LNCaP clone FGC (cell line): Measurements from ENCODE around the gene KRT6C.
"Not testable (repeated sequence)": the region's sequence is repeated elsewhere in the genome, so short reads cannot be mapped to it uniquely, and the experiment has no call there.

Source experiments
- DNase-seq: peaks from one replicate; pipeline ENCODE4 v3.0.0-alpha.2; 2011; ENCODE audit warnings: low read depth
- H3K4me3 ChIP-seq: 2 replicates; pipeline ENCODE4 v1.5.1; 2011; ENCODE audit warnings: mild to moderate bottlenecking, low read depth, low read length, control low read depth
- TF ChIP-seq, protein P1 (sequence below): IDR thresholded peaks from 2 replicates; pipeline ENCODE4 v1.5.1; 2012; ENCODE audit warnings: mild to moderate bottlenecking; ENCODE audit not compliant: control insufficient read depth, insufficient read depth; ENCODE audit errors: extremely low read depth

The KRT6C gene

DNA sequence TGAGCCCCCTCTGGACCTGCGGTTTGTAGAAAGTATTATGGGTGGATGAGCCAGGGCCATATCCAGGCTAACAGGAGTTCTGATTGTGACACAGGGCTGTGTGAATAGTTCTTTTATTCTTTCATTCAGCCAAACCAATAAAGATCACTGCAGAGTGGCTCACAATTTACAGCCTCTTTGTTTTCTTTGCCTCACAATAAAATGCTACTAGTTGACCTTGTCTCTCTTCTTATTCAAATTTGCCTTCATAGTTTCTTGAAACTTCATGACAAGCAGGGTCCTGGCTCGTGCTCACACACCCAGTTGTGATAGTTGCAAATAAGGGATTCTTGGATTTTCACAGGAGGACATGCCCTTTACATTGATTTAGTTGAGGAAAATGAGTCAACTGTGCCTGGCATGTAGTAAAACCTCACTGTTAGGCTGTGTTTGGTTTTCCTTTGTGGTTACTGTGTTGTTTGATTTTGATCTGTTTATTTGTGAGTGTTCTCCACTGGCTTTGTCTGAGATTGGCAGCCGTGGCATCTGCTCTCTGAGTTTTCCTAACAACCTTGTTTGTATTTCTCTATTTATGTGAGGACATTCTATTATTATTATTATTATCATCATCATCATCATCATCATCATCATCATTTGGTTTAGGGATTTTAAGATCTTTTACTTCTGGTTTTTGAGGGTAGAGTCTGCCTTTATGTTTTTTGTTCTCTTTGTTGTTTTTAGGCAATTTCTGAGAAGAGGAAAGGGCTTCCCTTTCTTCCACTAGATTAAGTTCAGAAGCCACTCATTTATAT is 19.0 kb downstream of the KRT6C start:
- DNase-seq: peak; percentile 46
- TF ChIP-seq, protein P1, sequence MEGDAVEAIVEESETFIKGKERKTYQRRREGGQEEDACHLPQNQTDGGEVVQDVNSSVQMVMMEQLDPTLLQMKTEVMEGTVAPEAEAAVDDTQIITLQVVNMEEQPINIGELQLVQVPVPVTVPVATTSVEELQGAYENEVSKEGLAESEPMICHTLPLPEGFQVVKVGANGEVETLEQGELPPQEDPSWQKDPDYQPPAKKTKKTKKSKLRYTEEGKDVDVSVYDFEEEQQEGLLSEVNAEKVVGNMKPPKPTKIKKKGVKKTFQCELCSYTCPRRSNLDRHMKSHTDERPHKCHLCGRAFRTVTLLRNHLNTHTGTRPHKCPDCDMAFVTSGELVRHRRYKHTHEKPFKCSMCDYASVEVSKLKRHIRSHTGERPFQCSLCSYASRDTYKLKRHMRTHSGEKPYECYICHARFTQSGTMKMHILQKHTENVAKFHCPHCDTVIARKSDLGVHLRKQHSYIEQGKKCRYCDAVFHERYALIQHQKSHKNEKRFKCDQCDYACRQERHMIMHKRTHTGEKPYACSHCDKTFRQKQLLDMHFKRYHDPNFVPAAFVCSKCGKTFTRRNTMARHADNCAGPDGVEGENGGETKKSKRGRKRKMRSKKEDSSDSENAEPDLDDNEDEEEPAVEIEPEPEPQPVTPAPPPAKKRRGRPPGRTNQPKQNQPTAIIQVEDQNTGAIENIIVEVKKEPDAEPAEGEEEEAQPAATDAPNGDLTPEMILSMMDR: no peak

DNA sequence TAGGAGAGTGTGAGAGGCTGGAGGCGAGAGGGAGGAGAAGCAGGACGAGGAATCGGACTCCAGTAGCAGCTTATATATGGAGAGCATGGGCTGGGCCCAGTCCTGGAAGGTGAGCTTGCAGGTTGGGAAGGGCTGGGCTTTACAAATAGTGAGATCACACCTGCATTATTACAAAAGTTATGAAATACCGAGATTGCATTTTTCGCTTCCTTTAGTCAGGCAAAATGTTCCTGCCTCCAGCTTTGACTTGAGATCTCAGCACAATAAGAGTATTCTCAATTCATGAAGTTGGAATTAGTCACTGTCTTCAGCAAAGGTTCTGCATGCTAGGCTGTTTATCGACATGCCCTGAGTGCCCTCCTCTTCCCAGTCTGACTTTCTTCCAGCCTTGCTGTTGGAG is 21.5 kb downstream of the KRT6C start, which contains the start of gene KRT6B:
Gene KRT6B, minus strand, starts transcription at position 46 of the 400 bp plus-strand sequence. CDS start 68 bp downstream, outside the sequence.
- H3K4me3 ChIP-seq: no peak within 1 kb of the TSS
- TF ChIP-seq, protein P1: no peak
- no peak for DNase-seq

More for the DNA sequence above, 19.0 kb downstream of the KRT6C start:
- H3K4me3 ChIP-seq: no peak overlapping the region

DNA sequence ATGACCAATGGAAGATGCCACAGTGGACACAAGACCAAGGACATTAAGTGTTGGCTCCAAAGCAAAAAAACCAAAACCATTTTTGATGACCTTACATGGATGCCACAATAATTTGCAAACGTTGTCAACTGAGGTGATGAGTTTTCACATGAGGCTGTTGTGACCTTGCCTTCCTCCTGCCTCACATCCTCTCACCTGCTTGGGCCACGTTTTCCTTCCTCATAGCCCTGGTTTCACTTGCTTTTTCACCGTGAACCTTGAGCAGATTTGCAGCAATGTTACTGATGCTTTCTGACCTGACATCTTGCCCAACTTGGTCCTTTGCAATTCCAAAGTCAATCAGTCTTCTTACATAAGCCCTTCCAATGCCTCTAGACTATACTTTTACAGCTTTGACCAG is 25.4 kb downstream of the KRT6C start:
- DNase-seq: no peak
- TF ChIP-seq, protein P1: no peak
- no peak overlapping the region for H3K4me3 ChIP-seq

DNA sequence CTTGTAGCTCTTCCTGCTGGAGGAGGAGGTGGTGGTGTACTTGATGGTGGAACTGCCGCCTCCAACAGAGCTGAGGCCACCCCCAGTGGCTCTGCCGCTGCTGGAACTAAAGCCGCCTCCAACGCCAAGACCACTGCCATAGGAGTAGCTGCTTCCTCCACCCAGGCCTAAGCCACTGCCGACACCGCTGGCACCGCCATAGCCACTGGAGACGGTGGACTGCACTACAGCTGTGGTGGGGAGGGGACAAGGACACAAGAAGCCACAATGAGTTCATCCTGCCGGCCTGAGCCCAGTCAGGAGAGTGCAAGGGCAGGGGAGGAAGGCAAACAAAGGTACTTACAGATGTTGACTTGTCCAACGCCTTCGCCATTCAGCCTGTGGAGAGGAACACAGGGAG is 26.4 kb downstream of the KRT6C start:
- not testable (repeated sequence) for H3K4me3 ChIP-seq, DNase-seq

DNA sequence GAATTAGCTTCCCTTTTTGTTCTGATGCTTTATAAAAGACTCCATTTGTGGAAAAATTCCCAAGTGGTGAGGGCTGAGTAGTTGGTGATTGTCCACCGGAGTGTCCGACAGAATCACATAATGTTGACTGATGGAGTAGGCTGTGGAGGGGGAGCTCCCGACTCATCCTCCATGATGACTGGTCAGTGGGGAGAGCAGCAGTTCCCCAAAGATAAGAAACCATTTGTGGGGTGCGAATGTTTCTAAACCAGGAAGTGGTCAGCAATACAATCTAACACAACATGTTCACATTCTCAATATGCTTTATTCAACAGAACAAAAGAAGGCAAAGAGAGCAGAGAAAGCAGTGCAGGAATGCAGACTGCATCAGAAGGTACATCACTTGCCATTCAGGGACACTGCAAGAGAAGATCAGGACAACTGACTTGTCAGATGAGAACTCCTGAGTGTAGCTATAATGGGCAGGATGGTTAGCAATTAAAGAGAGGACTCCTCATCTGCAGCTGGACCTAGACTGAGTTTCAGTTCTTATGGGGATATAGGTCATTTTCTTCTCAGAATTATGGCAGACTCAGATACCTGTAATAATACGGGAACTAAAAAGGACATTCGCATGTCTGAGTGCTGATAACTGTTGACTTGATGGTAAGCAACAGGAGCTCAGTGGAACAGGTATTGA is 27.1 kb downstream of the KRT6C start:
- no peak for DNase-seq
- no peak overlapping the region for H3K4me3 ChIP-seq
- TF ChIP-seq, protein P1: no peak

DNA sequence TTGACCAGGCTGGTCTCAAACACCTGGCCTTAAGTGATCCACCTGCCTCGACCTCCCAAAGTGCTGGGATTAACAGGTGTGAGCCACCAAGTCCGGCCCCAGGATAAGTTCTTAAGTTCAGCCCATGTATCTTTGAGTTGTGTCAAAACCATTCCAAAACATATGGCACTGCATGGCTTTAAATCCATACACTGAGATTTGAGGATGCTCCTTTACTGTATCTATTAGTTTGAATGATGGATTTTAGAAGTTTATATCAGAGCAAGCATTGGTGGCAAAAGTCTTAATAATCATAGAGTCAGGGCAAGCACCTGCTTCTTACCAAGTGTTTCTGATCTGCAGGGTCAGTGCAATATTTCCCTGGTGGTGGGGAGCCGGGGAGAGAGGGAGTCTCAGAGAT is 27.7 kb downstream of the KRT6C start:
- no peak for DNase-seq
- no peak overlapping the region for H3K4me3 ChIP-seq
- TF ChIP-seq, protein P1: no peak

DNA sequence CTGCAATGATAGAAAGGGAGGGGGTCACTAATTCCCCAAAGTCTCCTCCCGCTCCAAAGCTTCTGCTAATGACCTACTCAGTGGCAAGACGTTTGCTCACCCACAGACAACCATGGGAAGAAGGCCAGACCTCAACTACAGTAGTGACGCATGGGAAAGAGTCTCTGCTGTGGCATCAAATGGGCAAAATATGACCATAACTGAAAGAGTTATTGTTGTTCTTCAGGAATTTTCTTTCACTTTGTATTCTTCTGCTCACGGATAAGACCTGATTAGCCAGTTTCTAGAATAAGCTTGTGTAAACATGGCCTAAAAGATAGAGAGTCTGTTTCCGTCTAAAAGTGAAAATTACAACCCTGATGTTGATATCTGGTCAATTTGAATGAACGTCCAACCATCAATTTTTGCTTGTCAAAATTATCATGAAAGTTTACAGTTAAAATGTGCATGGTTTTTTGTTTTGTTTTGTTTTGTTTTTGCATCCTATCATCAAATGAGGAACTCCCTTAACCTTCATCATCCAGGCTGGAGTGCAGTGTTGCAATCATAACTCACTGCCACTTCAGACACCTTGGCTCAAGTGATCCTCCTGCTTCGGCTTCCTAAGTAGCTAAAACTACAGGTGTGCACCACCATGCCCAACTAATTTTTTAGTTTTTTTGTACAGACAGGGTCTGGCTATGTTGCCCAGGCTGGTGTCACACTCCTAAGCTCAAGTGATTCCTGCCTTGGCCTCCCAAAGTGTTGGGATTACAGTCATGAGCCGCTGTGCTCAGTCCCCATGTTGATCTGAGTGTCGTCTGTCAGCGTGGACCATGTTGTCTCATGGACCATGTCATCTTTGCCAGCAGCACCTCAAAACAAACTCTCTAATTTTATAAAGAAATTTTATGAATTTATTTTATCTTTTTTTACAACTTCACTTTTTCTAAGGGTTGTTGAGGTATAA is 28.7 kb downstream of the KRT6C start:
- no peak for DNase-seq
- no peak overlapping the region for H3K4me3 ChIP-seq
- TF ChIP-seq, protein P1: no peak
